HCT116 (cell line): ENCODE data around the gene SDF4. TPM values are rescaled to one million over a fixed set of nuclear protein-coding genes. Genes with fewer than 3 reads are reported as not detected.

ENCODE experiments used
- ATAC-seq: fragments of 200-7000 bp; cut with Tn5 transposase; 2 replicates; pipeline ENCODE4 v1.9.1; 2020; ENCODE audit warnings: mild to moderate bottlenecking, moderate library complexity
- BruUV-seq: library from RNA; stranded (reverse); fragments of 400-500 nt; replicated peaks from 2 replicates; lab custom pipeline; 2021; lab: Mats Ljungman, UMichigan
- CTCF ChIA-PET: fragments of 300-600 bp; sonication (Branson Sonifier 250); formaldehyde crosslinking; loops from one replicate; lab custom pipeline; 2021; ENCODE audit warnings: antibody characterized with exemption; lab: Charles Lee
- POLR2A ChIA-PET: fragments of 300-600, 350-600 bp; sonication (Branson Sonifier 250); formaldehyde crosslinking; loops from one replicate; lab custom pipeline; 2021; ENCODE audit warnings: antibody characterized with exemption; lab: Charles Lee
- RAD21 ChIA-PET, 2 experiments: fragments of 300-600 bp; sonication (Branson Sonifier 250); formaldehyde crosslinking; loops; one replicate each; lab custom pipeline; 2023; ENCODE audit warnings: low total read pairs in 2 of 2; ENCODE audit not compliant: uncharacterized antibody in 2 of 2, unreplicated experiment in 2 of 2, low non-redundant PET in 1 of 2; lab: Charles Lee
- DNase-seq: peaks from one replicate; pipeline ENCODE4 v3.0.0-alpha.2; 2010; ENCODE audit warnings: low read depth, low spot score
- H2AFZ ChIP-seq: fragments of 200-600 bp; shearing (Covaris generic), sonication (generic); 2 replicates; pipeline ENCODE4 v1.6.1; 2017; ENCODE audit warnings: low read depth, mixed run types, mixed read lengths, antibody characterized with exemption, low read length; ENCODE audit not compliant: poor library complexity, severe bottlenecking
- H3K27ac ChIP-seq: 2 replicates; pipeline ENCODE4 v1.5.1; 2012; ENCODE audit warnings: low read depth, low read length
- H3K27me3 ChIP-seq: fragments of 200-600 bp; sonication (generic); 2 replicates; pipeline ENCODE4 v1.6.1; 2016; ENCODE audit warnings: mixed run types, low read length, mixed read lengths; ENCODE audit not compliant: insufficient read depth
- H3K36me3 ChIP-seq, 2 experiments: fragments of 200-500 bp in 1 of 2; fragments of 200-600 bp in 1 of 2; sonication (Bioruptor generic) in 1 of 2; sonication (generic) in 1 of 2; 2 replicates each; pipeline versions ENCODE4 v1.5.1 to v1.6.1; 2014 to 2016; ENCODE audit warnings: low read length in 2 of 2, inconsistent platforms in 1 of 2, mixed read lengths in 1 of 2, mixed run types in 1 of 2; ENCODE audit not compliant: insufficient read depth in 2 of 2, control insufficient read depth in 1 of 2
- H3K4me1 ChIP-seq, 2 experiments: fragments of 200-600 bp in 1 of 2; sonication (generic) in 1 of 2; 2 replicates each; pipeline versions ENCODE4 v1.5.1 to v1.6.1; 2012 to 2017; ENCODE audit warnings: low read length in 2 of 2, inconsistent platforms in 1 of 2, mild to moderate bottlenecking in 1 of 2, mixed read lengths in 1 of 2, mixed run types in 1 of 2, moderate library complexity in 1 of 2; ENCODE audit not compliant: insufficient read depth in 2 of 2, control insufficient read depth in 1 of 2
- H3K4me2 ChIP-seq: fragments of 200-600 bp; sonication (generic); 2 replicates; pipeline ENCODE4 v1.6.1; 2017; ENCODE audit warnings: mixed run types, low read length, mixed read lengths
- H3K4me3 ChIP-seq, 2 experiments: fragments of 200-600 bp in 1 of 2; sonication (generic) in 1 of 2; replicated peaks in 1 of 2; 2 replicates each; pipeline ENCODE4 v1.5.1; 2011 to 2016; ENCODE audit warnings: low read length in 2 of 2, control low read depth in 1 of 2, low read depth in 1 of 2, mild to moderate bottlenecking in 1 of 2, mixed read lengths in 1 of 2, mixed run types in 1 of 2
- H3K79me2 ChIP-seq: fragments of 200-600 bp; sonication (generic); 2 replicates; pipeline ENCODE4 v1.6.1; 2017; ENCODE audit warnings: mild to moderate bottlenecking, mixed run types, low read length, moderate library complexity, mixed read lengths; ENCODE audit not compliant: insufficient read depth
- H3K9ac ChIP-seq: fragments of 200-600 bp; sonication (generic); 2 replicates; pipeline ENCODE4 v1.6.1; 2016; ENCODE audit warnings: low read length, mixed read lengths
- H3K9me2 ChIP-seq: fragments of 200-600 bp; sonication (generic), shearing (Covaris generic); 2 replicates; pipeline ENCODE4 v1.6.1; 2017; ENCODE audit warnings: mixed run types, mild to moderate bottlenecking, moderate library complexity; ENCODE audit not compliant: insufficient read depth
- H3K9me3 ChIP-seq, 2 experiments: fragments of 200-500 bp in 1 of 2; fragments of 200-600 bp in 1 of 2; sonication (Bioruptor generic) in 1 of 2; sonication (generic) in 1 of 2; 2 replicates each; pipeline ENCODE4 v1.6.1; 2014 to 2017; ENCODE audit warnings: low read length in 2 of 2, mixed read lengths in 2 of 2, inconsistent platforms in 1 of 2, low read depth in 1 of 2, mild to moderate bottlenecking in 1 of 2, mixed run types in 1 of 2, moderate library complexity in 1 of 2; ENCODE audit not compliant: control insufficient read depth in 1 of 2, insufficient read depth in 1 of 2
- H4K20me1 ChIP-seq: fragments of 200-600 bp; sonication (generic), shearing (Covaris generic); 2 replicates; pipeline ENCODE4 v1.6.1; 2017; ENCODE audit warnings: mixed run types, mild to moderate bottlenecking, moderate library complexity; ENCODE audit not compliant: insufficient read depth
- ATF3 ChIP-seq: IDR thresholded peaks from 2 replicates; pipeline ENCODE4 v1.6.1; 2012
- CBX3 ChIP-seq: IDR thresholded peaks from 2 replicates; pipeline ENCODE4 v1.6.1; 2012; ENCODE audit warnings: low read depth
- CEBPB ChIP-seq: IDR thresholded peaks from 2 replicates; pipeline ENCODE4 v1.6.1; 2012; ENCODE audit warnings: low read depth
- ELF1 ChIP-seq: IDR thresholded peaks from 2 replicates; pipeline ENCODE4 v1.6.1; 2012; ENCODE audit warnings: low read depth, borderline replicate concordance
- EZH2 ChIP-seq: fragments of 200-600 bp; sonication (generic); IDR thresholded peaks from 2 replicates; pipeline ENCODE4 v1.6.1; 2017; ENCODE audit warnings: antibody characterized with exemption, mixed run types
- EZH2phosphoT487 ChIP-seq: fragments of 200-600 bp; IDR thresholded peaks from 2 replicates; pipeline ENCODE4 v1.6.1; 2018; ENCODE audit warnings: antibody characterized with exemption, borderline replicate concordance
- FOSL1 ChIP-seq: IDR thresholded peaks from 2 replicates; pipeline ENCODE4 v1.6.1; 2012; ENCODE audit warnings: low read depth
- JUND ChIP-seq: IDR thresholded peaks from 2 replicates; pipeline ENCODE4 v1.6.1; 2012
- MAX ChIP-seq: IDR thresholded peaks from 2 replicates; pipeline ENCODE4 v1.6.1; 2012
- POLR2A ChIP-seq: IDR thresholded peaks from 2 replicates; pipeline ENCODE4 v1.7.0; 2011; ENCODE audit warnings: borderline replicate concordance; ENCODE audit not compliant: insufficient read depth, insufficient read length; ENCODE audit errors: extremely low read depth
- POLR2AphosphoS5 ChIP-seq: IDR thresholded peaks from 2 replicates; pipeline ENCODE4 v1.6.1; 2011; ENCODE audit warnings: mild to moderate bottlenecking, low read depth, low read length, moderate library complexity
- RAD21 ChIP-seq: IDR thresholded peaks from 2 replicates; pipeline ENCODE4 v1.6.1; 2012; ENCODE audit warnings: low read depth, mild to moderate bottlenecking
- SIN3A ChIP-seq: IDR thresholded peaks from 2 replicates; pipeline ENCODE4 v1.6.1; 2012; ENCODE audit warnings: low read depth
- SP1 ChIP-seq: IDR thresholded peaks from 2 replicates; pipeline ENCODE4 v1.6.1; 2012; ENCODE audit warnings: low read depth
- SRF ChIP-seq: IDR thresholded peaks from 2 replicates; pipeline ENCODE4 v1.6.1; 2012; ENCODE audit warnings: low read depth
- TCF7L2 ChIP-seq: IDR thresholded peaks from 2 replicates; pipeline ENCODE4 v1.7.0; 2011; ENCODE audit warnings: borderline replicate concordance, inconsistent platforms; ENCODE audit not compliant: insufficient read depth, insufficient read length; ENCODE audit errors: extremely low read depth
- YY1 ChIP-seq: IDR thresholded peaks from 2 replicates; pipeline ENCODE4 v1.6.1; 2011; ENCODE audit warnings: low read length, low read depth, moderate library complexity, mild to moderate bottlenecking; ENCODE audit not compliant: insufficient replicate concordance; ENCODE audit errors: extremely low read depth
- ZFX ChIP-seq: fragments of 450-650 bp; IDR thresholded peaks from 2 replicates; pipeline ENCODE4 v1.6.1; 2017
- ZNF274 ChIP-seq: fragments of 200-500 bp; sonication (Bioruptor generic); IDR thresholded peaks from 2 replicates; pipeline ENCODE4 v1.6.1; 2014; ENCODE audit warnings: mild to moderate bottlenecking, low read depth, low read length, inconsistent platforms
- intact Hi-C: fragments of 100-400 bp; cut with micrococcal nuclease; formaldehyde crosslinking; loops from 2 replicates; pipeline ENCODE4 v1.10.0; 2022
- total RNA-seq: library from RNA; stranded (reverse); gene quantifications from one replicate; pipeline ENCODE4 v1.2.1, GENCODE V29; 2021; ENCODE audit not compliant: unreplicated experiment
- TF ChIP-seq, protein P1 (sequence below): IDR thresholded peaks from 2 replicates; pipeline ENCODE4 v1.6.1; 2011; ENCODE audit warnings: mild to moderate bottlenecking, low read length, moderate library complexity; ENCODE audit not compliant: insufficient replicate concordance; ENCODE audit errors: extremely low read depth

Gene SDF4
- total RNA-seq, 1 experiment from 2014 or later: 133 TPM

DNA sequence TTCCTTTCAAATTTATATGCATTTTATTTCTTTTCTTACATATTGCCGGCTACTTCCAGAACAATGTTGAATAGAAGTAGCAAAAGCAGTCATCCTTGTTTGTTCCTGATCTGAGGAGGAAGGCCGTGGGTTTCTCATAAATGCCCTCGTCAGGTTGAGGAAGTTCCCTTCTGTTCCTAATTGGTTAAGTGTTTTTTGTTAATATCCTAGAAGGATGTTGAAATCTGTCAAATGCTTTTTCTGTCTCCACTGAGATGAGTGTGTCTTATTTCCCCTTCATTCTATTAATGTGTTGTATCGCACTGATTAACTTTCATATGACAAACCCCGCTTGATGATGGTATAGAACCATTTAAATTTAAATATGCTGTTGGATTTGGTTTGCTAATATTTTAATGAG, 42.7 kb downstream of the SDF4 start:
- Histone ChIP-seq H3K9ac (no peak overlapping the region), H3K79me2 (no peaks in the 10 kb centered on the region), H3K36me3 (no peaks in the 10 kb centered on the region), H4K20me1 (no peaks in the 10 kb centered on the region), H3K4me2 (no peak overlapping the region), H3K27me3 (no peaks in the 10 kb centered on the region), H3K4me3 (no peak overlapping the region), H3K9me3 (peaks cover 0 to 11% of the 10 kb centered on the region in 2 experiments; a peak in 1 of 4 replicates), H3K9me2 (no peaks in the 10 kb centered on the region), H2AFZ (no peak overlapping the region), H3K4me1 (peaks cover 0 to 13% of the 10 kb centered on the region in 2 experiments; a peak in 2 of 4 replicates), H3K27ac (no peak overlapping the region)
- ChIA-PET RAD21 (no interaction called here), CTCF (no interaction called here), POLR2A (no interaction called here)
- intact Hi-C loops: no loop called here
- TF ChIP-seq TCF7L2: no peak
- no peak for TF ChIP-seq ZNF274
- no peak for TF ChIP-seq ATF3
- no peak for TF ChIP-seq ZFX
- TF ChIP-seq CBX3: no peak
- TF ChIP-seq SIN3A: no peak
- no peak for TF ChIP-seq POLR2A
- TF ChIP-seq FOSL1: no peak
- no peak for TF ChIP-seq SRF
- TF ChIP-seq ELF1: no peak
- TF ChIP-seq RAD21: no peak
- TF ChIP-seq EZH2phosphoT487: no peak
- TF ChIP-seq POLR2AphosphoS5: no peak
- TF ChIP-seq MAX: no peak
- no peak for TF ChIP-seq SP1
- TF ChIP-seq EZH2: no peak
- TF ChIP-seq JUND: no peak
- TF ChIP-seq, protein P1, sequence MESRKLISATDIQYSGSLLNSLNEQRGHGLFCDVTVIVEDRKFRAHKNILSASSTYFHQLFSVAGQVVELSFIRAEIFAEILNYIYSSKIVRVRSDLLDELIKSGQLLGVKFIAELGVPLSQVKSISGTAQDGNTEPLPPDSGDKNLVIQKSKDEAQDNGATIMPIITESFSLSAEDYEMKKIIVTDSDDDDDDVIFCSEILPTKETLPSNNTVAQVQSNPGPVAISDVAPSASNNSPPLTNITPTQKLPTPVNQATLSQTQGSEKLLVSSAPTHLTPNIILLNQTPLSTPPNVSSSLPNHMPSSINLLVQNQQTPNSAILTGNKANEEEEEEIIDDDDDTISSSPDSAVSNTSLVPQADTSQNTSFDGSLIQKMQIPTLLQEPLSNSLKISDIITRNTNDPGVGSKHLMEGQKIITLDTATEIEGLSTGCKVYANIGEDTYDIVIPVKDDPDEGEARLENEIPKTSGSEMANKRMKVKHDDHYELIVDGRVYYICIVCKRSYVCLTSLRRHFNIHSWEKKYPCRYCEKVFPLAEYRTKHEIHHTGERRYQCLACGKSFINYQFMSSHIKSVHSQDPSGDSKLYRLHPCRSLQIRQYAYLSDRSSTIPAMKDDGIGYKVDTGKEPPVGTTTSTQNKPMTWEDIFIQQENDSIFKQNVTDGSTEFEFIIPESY: no peak
- TF ChIP-seq CEBPB: no peak
- TF ChIP-seq YY1: no peak
- DNase-seq (no peak), ATAC-seq (no peak)
- no TSS peak for BruUV-seq
